GM18520 (cell line): ENCODE data around the gene RPLP2.
A peak's percentile ranks its signal among the peaks of the same experiment; 100 is the strongest.

Experiments used
- ATAC-seq: cut with Tn5 transposase; IDR thresholded peaks from one replicate; pipeline ENCODE4 v1.9.1; 2021; ENCODE audit not compliant: unreplicated experiment

RPLP2 gene

DNA sequence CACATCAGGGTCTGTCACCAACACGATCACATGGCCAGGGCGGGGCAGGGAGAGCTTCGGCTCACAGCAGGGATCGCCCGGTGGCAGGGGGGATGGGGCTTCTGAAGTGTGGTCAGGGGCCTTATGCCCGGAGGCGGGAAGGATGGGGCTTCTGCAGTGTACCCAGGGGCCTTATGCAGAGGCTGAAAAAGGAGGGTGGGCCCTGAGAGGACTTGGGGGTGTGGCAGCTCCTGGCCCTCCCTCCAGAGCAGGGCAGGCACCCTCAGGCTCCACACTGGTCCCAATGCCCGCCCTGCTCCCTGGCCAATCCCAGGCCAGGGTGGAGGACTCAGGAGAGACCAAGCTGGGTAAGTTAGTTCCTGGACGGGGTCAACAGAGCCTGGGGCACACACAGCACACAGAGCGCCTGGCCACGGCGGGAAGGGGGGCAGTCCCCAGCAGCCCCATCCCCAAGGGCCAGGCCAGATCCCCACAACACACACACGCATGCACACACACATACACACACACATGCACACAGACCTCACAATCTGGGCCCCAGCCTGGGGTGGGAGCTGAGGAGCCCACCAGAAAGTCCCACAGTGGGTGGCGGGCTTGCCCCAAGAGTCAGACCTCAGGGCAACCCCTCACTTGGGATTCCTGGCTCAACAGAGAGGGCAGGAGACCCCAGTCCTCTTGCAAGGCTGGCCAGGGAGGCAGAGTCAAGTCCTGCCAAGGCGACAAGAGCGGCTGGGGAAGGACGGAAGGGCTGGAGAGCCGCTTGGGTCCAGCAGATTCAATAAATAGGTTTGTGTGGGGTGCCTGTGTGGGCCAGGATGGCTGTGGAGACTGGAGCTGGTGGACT lies 18.8 kb upstream of the RPLP2 start:
- no peak for ATAC-seq

DNA sequence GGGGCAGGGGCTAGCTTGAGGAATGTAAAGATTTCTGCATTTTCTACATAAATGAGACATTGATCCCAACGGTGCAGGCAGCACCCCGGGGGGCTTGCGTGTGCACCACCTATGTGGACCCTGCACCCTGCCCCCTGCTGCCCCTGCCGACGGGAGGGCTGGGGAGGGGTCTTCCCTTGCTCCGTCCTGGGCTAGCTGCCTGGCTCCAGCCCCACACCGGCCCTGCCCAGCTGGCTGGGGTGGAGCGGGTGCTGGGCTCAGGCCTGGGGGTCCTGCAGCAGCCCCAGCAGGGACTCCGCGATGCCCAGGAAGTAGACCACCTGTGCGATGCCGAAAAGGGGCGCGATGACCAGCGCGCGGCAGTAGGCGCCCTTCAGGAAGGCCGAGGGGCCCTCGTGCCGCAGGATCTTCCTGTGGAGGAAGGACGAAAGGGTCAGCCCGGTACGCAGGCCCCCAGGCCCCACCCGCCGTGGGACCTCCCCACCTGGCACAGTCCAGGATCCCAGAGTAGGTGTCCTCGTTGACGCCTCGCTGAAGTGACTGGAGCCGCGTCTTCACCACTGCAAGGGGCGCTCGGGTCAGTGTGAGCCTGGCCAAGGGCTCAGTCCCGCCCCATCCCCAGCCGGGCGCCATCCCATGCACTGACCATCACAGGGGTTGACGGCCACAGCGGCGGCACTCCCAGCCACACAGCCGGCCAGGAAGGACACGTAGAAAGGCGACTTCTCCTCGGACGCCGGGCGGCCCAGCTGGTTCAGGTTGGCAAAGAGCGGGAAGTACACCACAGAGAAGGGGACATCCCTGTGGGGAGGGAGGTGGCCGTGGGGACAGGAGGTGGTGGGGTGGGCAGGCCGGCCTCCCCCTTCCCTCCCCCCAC lies 17.9 kb upstream of the RPLP2 start:
- ATAC-seq = no peak

DNA sequence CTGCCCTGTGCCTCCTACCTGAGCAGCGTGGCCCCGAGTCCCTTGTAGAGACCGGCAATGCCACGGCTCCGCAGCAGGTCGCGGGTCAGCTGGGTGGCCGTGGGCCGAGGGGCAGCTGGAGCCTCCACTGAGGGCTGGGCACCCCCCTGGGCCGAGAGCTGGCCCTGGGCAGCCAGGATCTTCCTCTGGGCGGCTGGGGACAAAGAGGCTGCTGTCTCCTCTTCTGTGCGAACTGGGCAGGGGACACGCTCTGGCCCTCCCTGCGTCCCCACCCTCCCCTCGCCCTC lies 17.3 kb upstream of the RPLP2 start:
- no peak for ATAC-seq

DNA sequence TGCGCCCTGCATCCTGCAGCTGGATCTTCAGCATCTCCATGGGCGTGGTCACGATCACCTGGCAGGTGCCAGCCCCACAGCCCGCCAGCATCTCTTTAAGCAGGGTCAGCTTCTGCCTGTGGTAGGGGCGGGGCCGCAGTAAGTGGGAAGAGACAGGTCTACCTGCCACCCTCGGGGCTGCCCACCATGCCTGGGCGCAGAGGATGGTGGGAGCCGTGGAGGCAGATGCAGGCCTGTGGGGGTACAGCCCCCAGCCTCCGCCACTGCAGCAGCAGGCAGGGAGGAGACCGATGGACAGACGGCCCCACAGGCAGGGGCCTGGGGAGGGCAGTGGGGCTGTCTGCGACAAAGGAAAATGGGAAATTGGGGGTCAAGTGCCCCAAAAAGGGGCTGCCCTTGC lies 16.9 kb upstream of the RPLP2 start:
- ATAC-seq = no peak

DNA sequence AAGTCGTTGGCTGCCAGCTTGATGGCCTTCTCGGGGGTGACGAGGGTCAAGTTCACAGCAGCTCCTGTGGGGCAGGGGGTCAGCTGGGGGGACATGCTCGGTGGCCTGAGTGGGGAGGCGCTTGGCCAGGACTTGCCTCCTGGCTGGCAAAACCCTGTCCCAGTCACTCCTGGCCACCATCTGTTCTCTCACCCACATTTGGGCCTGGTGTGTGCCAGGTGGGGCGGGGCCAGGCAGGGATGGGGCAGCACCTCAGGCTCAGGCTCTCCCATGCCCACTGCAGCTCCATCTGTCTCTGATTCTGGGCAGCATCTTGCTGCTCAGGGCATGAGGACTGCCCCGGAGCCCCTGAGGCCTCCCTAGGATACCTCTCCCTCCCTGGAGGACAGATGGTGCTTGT lies 16.2 kb upstream of the RPLP2 start:
- no peak for ATAC-seq

DNA sequence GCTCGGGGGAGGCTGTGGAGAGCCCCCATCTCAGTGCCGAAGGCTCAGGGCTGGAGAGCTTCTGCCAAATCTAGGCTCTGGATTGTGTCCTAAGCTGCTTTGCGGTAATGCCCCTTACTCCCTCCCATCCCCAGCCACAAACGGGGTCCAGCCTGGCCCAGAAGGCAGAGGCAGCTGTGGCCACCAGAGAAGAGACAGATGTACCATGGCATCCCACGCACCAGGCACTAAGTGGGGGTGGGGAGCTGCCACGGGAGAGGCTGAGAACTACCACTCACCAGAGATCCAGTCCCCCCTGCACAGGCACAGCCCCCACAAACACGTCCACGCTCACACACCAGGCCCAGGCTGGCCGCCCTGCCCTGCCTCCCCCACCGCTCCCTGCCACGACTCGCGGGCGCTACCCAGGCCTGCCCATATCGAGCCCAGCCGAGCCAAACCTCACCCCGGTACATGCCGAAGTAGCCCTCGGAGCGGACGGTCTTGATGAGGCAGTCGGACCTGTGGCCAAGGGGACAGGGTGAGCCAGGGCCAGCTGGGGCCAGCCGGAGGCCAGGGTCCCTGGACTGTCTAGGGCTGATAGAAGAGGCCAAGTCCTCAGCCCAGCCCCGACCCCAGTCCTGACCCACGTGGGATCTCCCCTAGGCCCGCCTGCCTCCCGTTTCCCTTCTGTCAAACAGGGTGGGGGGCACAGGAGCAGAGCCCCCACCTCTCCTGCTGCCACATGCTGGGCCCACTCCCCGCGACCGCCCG lies 15.6 kb upstream of the RPLP2 start:
- ATAC-seq = no peak

DNA sequence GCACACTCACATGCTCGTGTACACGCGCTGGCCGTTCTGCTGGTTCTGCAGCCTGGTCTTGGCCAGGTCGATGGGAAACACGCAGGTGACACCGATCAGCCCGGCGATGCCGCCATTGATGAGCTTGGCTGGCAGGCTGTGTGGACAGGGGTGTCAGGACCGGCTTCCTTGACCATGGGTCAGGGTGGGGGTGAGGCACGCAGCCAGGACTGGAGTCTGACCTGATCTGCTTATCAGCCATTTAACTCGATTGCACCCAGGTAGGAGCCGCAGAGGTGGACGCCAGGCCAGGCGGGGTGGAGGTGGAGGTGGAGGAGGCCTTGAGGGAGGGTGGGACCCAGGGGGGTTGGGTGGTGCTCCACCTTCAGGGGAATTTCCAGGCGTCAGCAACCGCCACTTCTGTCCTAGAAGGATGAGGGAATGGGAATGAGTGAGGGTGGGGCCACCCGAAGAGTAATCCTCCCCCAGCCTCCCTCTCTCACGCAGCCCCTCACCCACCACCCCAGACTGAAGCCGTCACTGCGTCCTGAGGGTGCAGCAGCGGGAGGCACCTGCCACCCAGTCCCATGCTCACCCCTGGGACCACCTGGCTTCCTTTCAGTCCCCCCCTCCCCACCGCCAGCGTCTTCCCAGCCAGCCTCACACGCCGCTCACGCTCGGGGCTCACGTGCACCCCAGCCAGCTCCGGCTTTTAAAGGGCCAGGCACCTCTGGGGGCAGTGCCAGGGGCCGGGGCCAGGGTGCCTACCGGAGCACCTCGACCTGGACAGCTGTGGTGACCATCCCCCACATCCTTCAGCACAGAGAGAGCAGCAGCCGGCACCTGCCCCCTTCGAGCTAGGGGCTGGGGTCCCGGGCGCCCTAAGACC lies 14.8 kb upstream of the RPLP2 start:
- ATAC-seq = no peak

DNA sequence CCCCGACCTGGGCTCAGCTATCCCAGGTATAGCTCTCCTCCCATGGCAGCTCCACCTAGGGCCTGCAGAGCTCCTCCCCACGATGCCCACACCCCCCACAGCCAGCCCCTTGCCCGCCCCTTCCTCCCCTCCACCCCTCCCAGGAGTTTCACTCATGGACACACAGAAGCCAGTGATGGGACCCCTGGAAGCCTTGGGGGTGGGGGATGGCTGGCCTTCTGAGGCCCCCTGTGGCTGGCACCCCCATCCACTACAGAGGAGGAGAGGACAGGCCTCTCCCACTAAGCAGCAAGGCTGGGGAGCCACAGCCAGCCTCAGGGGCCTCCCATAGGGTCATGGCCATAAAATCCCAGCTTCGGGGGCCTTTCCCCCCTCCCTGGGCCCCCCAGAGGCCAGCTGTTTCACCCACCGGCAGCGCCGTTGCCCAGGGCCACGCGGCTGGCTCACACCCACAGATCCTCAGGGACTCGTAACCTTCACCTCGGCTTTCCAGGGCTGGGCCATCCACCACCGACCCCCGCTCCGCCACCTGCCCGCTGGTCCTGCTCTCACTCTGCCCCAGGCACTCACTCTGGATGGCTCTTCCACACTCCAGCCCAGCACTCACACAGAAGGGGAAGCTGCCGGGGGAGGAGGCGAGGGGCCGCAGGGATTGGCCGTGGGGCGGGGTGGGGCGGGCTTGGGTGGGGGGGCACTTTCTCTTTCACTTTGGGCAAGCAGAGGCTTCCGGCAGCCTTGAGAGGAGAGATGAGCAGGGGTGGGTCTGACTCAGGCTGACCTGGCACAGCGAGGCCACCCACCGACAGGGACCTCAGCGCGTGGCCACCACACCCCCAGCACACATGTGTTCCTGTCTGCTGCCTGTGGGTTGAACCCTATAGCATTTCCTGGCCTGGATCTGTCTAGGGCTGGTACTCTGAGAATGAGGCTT lies 13.9 kb upstream of the RPLP2 start:
- no peak for ATAC-seq

DNA sequence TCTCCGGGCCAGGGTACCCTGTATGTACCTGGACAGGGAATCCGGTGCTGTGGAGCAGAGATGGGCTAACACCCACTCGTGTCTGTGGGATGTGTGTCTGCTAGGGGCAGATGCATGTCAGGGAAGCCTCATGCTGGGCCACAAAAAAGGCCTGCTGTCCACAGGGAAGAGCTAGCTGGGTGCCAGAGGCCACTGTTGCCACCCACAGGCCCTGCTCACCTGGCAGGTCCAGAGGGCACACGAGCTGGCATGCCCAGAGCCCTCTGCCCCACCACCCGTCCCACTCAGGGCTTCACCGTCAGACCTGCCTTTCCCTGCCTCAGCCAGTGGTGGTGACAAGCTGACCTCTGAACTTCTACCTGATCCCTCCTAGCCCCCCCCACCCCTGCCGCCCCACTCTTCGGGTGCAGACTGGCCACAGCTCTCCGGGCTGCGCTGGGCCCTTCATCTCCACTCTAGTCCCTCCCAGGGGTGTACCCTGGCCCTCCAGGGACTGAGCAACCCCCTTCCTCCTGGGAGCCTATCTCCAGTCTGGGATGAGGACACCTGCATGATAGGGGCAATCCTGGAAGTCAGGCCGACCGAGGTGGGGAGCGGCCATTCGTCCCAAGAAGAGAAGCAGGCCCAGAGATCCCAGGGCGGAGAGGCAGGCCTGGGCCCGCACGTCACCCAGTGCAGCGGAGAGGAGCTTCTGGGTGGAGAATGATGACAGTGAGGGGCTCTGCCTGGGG lies 13.0 kb upstream of the RPLP2 start:
- no peak for ATAC-seq

DNA sequence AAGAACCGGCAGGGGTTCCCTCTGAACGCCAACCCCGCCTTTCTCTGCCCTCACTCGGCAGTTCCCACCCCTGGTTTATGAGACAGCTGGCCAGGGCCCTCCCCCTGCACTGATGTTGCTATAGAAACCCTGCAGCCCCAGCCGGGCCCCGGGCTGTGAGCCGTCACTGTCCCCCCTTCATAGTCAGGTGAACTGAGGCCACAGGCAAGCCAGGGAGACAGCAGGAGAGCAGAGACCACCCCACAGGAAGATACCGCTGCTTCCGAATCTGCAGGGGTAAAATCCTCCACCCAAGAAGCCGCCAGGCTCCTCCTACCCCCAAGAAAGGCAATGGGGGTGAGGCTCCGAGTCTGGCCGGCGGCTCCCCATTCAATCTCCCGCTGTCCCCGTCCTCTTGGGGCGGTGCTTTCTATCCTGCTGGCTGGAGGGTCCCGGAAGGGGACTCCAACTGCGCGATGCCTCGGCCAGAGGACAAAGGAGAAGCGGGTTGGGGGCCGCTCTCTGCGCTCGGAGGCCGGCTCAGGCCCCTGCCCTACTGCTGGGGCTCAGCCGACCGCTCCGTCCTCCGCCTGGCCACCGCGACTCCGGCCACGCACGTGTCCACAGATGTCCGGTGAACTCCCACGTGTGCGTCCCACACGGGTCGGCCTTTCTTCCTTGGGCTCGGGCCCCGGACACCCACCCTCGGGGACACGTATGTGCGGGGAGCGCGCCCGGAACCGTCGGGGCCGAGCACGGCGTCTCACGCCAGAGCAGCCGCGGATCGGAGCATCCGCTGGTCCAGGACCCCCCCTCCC lies 12.3 kb upstream of the RPLP2 start:
- ATAC-seq = peak; percentile 21

DNA sequence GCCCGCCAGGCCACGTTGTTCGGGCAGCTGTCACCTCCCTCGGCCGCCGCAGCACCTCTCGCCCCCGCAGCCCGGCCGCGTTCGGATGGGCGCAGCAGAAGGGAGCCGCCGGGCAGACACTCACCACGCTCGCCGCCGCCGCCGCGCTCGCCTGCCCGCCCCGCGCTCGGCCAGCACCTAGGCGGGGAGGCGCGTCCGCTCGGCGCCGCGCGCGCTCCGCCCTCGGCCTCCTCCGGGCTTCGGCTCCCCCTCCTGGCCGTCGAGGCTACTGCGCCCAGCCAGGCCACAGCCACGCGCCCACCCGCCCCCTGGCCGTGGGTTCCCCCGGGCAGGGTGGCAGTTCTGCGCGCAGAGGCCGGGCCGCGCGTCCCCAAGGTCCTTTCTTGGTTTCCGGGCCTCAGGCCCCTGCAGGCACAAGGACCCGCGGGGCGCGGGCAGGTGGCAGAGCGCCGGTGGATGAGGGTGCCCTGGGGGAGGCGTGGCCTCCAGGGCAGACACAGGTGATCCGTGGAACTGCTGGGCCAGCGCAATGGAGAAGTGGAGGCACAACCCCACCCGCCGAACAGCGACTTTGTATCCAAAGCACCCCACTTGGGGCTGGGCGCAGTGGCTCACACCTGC lies 11.6 kb upstream of the RPLP2 start, which contains the start of gene SLC25A22:
Gene SLC25A22 (minus strand): TSS at position 189 of the 621 bp plus-strand sequence. CDS start 3,275 bp downstream, outside the sequence.
- ATAC-seq = peak; percentile 51

DNA sequence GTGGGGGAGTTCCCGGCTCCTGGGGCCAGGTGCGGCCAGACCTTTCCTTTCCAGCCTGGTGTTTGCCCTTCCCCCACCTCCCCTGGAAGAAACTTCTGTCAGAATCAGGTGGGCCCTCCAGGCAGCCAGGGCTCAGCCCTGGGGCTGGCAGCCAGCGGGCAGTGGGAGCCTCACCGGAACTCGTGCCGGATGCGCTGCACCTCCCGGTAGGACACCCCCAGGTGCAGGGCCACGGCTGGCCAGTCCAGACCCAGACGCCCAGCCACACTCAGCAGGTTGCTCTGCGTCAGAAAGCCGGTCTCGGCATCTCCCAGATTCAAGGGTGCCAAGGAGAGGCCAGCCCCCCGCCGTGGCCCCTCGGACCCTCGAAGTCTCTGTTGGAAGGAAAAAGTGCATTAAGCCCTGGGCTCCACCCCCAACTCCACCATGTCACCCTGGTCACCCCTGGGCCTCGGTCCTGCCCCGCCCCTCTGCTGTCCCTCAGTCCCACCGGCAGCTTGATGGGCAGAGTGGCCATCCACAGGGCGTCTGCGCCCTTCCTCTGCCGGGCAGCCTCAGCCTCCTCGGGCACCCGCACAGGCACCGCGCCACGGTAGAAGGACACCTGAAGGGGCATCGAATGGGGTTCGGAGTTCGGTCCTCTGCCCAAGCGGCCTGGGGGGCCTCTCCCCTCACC lies 10.0 kb upstream of the RPLP2 start:
- no peak for ATAC-seq

DNA sequence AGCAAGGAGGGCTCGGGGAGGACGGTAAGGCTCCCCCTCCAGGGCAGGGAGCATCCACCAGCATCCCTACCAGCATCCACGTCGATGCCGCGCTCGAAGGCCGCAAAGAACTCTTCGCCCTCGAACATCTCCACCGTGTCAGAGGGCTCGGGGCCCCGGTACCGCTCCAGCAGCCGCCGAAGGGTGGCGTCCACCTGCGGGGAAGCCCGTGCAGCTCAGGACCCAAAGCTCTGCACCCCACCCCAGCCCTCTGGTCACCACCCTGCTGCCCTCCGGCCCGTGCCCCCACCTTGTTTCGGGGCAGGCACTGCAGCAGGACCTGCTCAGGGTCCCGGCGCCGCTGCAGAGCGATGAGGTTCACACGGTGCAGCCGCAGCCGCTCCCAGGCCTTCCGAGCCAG lies 9.3 kb upstream of the RPLP2 start:
- no peak for ATAC-seq

DNA sequence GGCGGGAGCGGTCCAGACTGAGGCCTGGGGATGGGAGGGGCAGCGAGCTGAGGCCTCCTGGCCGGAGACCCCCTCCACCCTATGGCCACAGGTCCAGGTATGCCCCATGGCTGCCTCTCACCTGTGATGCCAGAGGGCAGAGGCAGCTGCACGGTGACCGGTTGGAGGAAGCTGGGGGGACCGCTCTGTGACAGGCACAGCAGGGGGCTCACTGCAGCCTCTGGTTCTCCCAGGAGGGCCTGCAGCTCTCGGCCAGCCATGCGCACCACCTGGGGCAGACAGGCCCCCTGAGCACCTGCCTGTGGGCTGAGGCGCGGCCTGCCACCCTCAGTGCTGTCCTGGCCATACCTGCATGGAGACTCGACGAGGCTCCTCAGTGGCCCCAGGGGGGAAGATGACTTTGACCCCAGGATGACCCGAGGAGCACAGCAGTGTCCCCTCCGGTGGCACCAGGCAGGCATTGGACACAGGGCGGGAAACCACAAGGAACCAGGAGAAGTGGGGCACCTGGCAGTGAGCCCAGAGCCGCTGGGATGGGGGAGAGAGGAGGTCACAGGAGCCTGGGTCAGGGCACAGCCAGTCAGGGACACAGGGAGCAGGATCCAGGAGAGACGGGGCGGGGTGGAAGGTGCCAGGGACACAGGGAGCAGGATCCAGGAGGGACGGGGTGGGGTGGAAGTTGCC lies 8.5 kb upstream of the RPLP2 start:
- no peak for ATAC-seq

DNA sequence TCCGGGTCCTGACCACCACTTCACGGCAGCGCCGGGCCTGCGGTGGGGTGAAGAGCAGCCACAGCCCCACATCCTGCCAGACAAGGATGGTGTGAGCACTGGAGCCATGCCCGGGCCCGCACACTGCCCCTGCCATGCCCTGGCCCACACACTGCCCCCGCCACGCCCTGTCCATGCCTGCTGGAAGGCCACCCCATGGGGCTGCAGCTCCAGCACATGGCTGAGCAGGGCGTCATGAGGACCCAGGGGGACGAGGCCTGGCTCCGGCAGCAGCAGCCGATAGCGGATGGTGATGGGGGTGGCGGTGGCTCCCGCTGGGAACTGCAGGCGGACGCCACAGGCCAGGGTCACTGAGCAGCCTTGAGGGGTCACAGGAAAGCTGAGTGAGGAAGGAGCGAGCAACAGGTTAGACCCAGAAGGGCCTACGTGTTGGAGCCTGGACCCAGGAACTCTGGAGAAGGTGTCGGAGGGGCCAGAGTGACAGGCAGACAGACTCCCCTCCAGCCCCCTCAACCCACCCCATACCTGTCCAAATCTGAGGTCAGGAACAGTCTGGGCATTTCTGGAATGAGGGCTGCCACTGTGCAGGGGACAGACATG lies 7.6 kb upstream of the RPLP2 start:
- ATAC-seq = no peak
